GM18907 (cell line): Measurements from ENCODE around the gene CCDC51.

Source experiments
- ATAC-seq: cut with Tn5 transposase; IDR thresholded peaks from one replicate; pipeline ENCODE4 v1.9.1; 2021; ENCODE audit warnings: mild to moderate bottlenecking, moderate library complexity; ENCODE audit not compliant: unreplicated experiment

The CCDC51 gene

GRCh38 chr3:48435223-48435595 is 4.7 kb downstream of the CCDC51 start:
- no peak for ATAC-seq

- ATAC-seq = no peak
Measured at GRCh38 chr3:48434591-48435222, 5.2 kb downstream of the CCDC51 start.

- ATAC-seq = no peak
Measured at GRCh38 chr3:48433472-48434118, 6.3 kb downstream of the CCDC51 start.

- no peak for ATAC-seq
Measured at GRCh38 chr3:48432411-48433371, 7.2 kb downstream of the CCDC51 start.

GRCh38 chr3:48431224-48432029 is 8.5 kb downstream of the CCDC51 start:
- ATAC-seq = no peak

- ATAC-seq = no peak
Measured at GRCh38 chr3:48430708-48431101, 9.2 kb downstream of the CCDC51 start.

- no peak for ATAC-seq
Measured at GRCh38 chr3:48429960-48430707, 9.8 kb downstream of the CCDC51 start, which contains the start of gene PLXNB1. Gene PLXNB1 (minus strand): TSS chr3:48430086. CDS start chr3:48424611, 5,475 bp downstream.

GRCh38 chr3:48429317-48429959 is 10.5 kb downstream of the CCDC51 start:
- peak; percentile 39 for ATAC-seq

- ATAC-seq = peak; percentile 39
Measured at GRCh38 chr3:48428572-48429316, 11.2 kb downstream of the CCDC51 start.

GRCh38 chr3:48428088-48428571 is 11.8 kb downstream of the CCDC51 start:
- ATAC-seq = no peak

- no peak for ATAC-seq
Measured at GRCh38 chr3:48427630-48427962, 12.3 kb downstream of the CCDC51 start.

GRCh38 chr3:48426944-48427629 is 12.8 kb downstream of the CCDC51 start:
- ATAC-seq = no peak

- no peak for ATAC-seq
Measured at GRCh38 chr3:48426401-48426909, 13.5 kb downstream of the CCDC51 start.

- no peak for ATAC-seq
Measured at GRCh38 chr3:48425281-48425812, 14.6 kb downstream of the CCDC51 start.

GRCh38 chr3:48423883-48424695 is 15.8 kb downstream of the CCDC51 start:
- ATAC-seq = no peak

- no peak for ATAC-seq
Measured at GRCh38 chr3:48423241-48423882, 16.6 kb downstream of the CCDC51 start.
